H9 (cell line): ENCODE results near the gene APOLD1. TPM values are rescaled to one million over a fixed set of nuclear protein-coding genes. Genes with fewer than 3 reads are reported as not detected.

Source experiments
- DNase-seq: peaks from one replicate; pipeline ENCODE4 v3.0.0-alpha.2; 2017
- H2AFZ ChIP-seq: one replicate; pipeline ENCODE4 v1.6.1; 2013; ENCODE audit warnings: mild to moderate bottlenecking, low read length, control low read depth, moderate library complexity
- H2AK5ac ChIP-seq: 2 replicates; pipeline ENCODE4 v1.6.1; 2013; ENCODE audit warnings: low read length, control low read depth, mixed read lengths; ENCODE audit not compliant: insufficient read length
- H2BK120ac ChIP-seq: one replicate; pipeline ENCODE4 v1.6.1; 2013; ENCODE audit warnings: low read depth, mild to moderate bottlenecking, low read length, control low read depth, inconsistent platforms; ENCODE audit not compliant: poor library complexity, severe bottlenecking
- H2BK12ac ChIP-seq: 2 replicates; pipeline ENCODE4 v1.6.1; 2013; ENCODE audit warnings: low read length, control low read depth, mixed read lengths, low read depth; ENCODE audit not compliant: insufficient read length
- H2BK15ac ChIP-seq: 2 replicates; pipeline ENCODE4 v1.6.1; 2013; ENCODE audit warnings: low read depth, low read length, control low read depth
- H2BK20ac ChIP-seq: one replicate; pipeline ENCODE4 v1.6.1; 2013; ENCODE audit warnings: low read depth, mild to moderate bottlenecking, low read length, control low read depth, inconsistent platforms; ENCODE audit not compliant: poor library complexity, severe bottlenecking
- H2BK5ac ChIP-seq: 2 replicates; pipeline ENCODE4 v1.6.1; 2013; ENCODE audit warnings: low read length, control low read depth, mixed read lengths; ENCODE audit not compliant: insufficient read length
- H3K14ac ChIP-seq: 2 replicates; pipeline ENCODE4 v1.6.1; 2013; ENCODE audit warnings: low read length, control low read depth; ENCODE audit not compliant: insufficient read depth
- H3K18ac ChIP-seq: 2 replicates; pipeline ENCODE4 v1.6.1; 2013; ENCODE audit warnings: low read depth, mild to moderate bottlenecking, mixed read lengths, low read length, control low read depth; ENCODE audit not compliant: insufficient read length
- H3K23ac ChIP-seq: 2 replicates; pipeline ENCODE4 v1.6.1; 2013; ENCODE audit warnings: low read length, control low read depth, mixed read lengths, low read depth; ENCODE audit not compliant: insufficient read length
- H3K23me2 ChIP-seq: 2 replicates; pipeline ENCODE4 v1.6.1; 2013; ENCODE audit warnings: low read depth, mild to moderate bottlenecking, mixed read lengths, low read length, control low read depth; ENCODE audit not compliant: insufficient read length, poor library complexity, severe bottlenecking
- H3K27ac ChIP-seq: 2 replicates; pipeline ENCODE4 v1.5.1; 2013; ENCODE audit warnings: low read length, control low read depth, mixed read lengths, low read depth; ENCODE audit not compliant: insufficient read length
- H3K27me3 ChIP-seq: 2 replicates; pipeline ENCODE4 v1.6.1; 2013; ENCODE audit warnings: low read length, control low read depth, inconsistent platforms; ENCODE audit not compliant: insufficient read depth
- H3K4ac ChIP-seq: 2 replicates; pipeline ENCODE4 v1.6.1; 2013; ENCODE audit warnings: low read depth, mild to moderate bottlenecking, control low read depth, inconsistent platforms, low read length, moderate library complexity
- H3K4me1 ChIP-seq: 2 replicates; pipeline ENCODE4 v1.6.1; 2013; ENCODE audit warnings: low read length, control low read depth, inconsistent platforms; ENCODE audit not compliant: insufficient read depth
- H3K4me2 ChIP-seq: 2 replicates; pipeline ENCODE4 v1.6.1; 2013; ENCODE audit warnings: low read length, control low read depth, mixed read lengths; ENCODE audit not compliant: insufficient read length, insufficient read depth
- H3K56ac ChIP-seq: 2 replicates; pipeline ENCODE4 v1.6.1; 2013; ENCODE audit warnings: low read depth, mild to moderate bottlenecking, mixed read lengths, low read length, control low read depth; ENCODE audit not compliant: insufficient read length
- H3K79me1 ChIP-seq: 2 replicates; pipeline ENCODE4 v1.6.1; 2013; ENCODE audit warnings: low read depth, mild to moderate bottlenecking, moderate library complexity, low read length, control low read depth, inconsistent platforms; ENCODE audit not compliant: insufficient read depth, poor library complexity, severe bottlenecking
- H3K79me2 ChIP-seq: 2 replicates; pipeline ENCODE4 v1.6.1; 2013; ENCODE audit warnings: low read length, control low read depth, inconsistent platforms; ENCODE audit not compliant: insufficient read depth
- H3K9ac ChIP-seq: 2 replicates; pipeline ENCODE4 v1.6.1; 2013; ENCODE audit warnings: low read length, control low read depth, mixed read lengths; ENCODE audit not compliant: insufficient read length; ENCODE audit errors: extremely low read depth
- H3K9me3 ChIP-seq: one replicate; pipeline ENCODE4 v1.6.1; 2013; ENCODE audit warnings: low read depth, low read length, inconsistent platforms; ENCODE audit not compliant: control insufficient read depth
- H3T11ph ChIP-seq: one replicate; pipeline ENCODE4 v1.6.1; 2013; ENCODE audit warnings: mild to moderate bottlenecking, low read length, control low read depth, inconsistent platforms
- H4K20me1 ChIP-seq: one replicate; pipeline ENCODE4 v1.6.1; 2013; ENCODE audit not compliant: control insufficient read depth, insufficient read length, insufficient read depth
- H4K5ac ChIP-seq: 2 replicates; pipeline ENCODE4 v1.6.1; 2013; ENCODE audit warnings: low read depth, mild to moderate bottlenecking, mixed read lengths, low read length, control low read depth; ENCODE audit not compliant: insufficient read length
- H4K8ac ChIP-seq: replicated peaks from 2 replicates; pipeline ENCODE4 v1.6.1; 2013; ENCODE audit warnings: low read length, control low read depth, mixed read lengths, low read depth; ENCODE audit not compliant: insufficient read length
- H4K91ac ChIP-seq: 2 replicates; pipeline ENCODE4 v1.6.1; 2013; ENCODE audit warnings: low read depth, mild to moderate bottlenecking, moderate library complexity, mixed read lengths, low read length, control low read depth; ENCODE audit not compliant: insufficient read length
- H3K27ac Mint-ChIP-seq, 3 experiments: 2 replicates in 2 of 3; 3 replicates in 1 of 3; pipeline ENCODE4 v1.8.0; 2020 to 2021; ENCODE audit warnings: mixed read lengths in 3 of 3, mild to moderate bottlenecking in 1 of 3, moderate library complexity in 1 of 3
- H3K27me3 Mint-ChIP-seq: 2 replicates; pipeline ENCODE4 v1.8.0; 2021; ENCODE audit warnings: low read depth, mild to moderate bottlenecking, moderate library complexity, mixed read lengths
- H3K36me3 Mint-ChIP-seq, 3 experiments: 2 replicates in 2 of 3; 3 replicates in 1 of 3; pipeline ENCODE4 v1.8.0; 2020 to 2021; ENCODE audit warnings: low read depth in 3 of 3, mixed read lengths in 3 of 3; ENCODE audit not compliant: insufficient read depth in 1 of 3
- H3K4me1 Mint-ChIP-seq, 2 experiments: 2 replicates each; pipeline ENCODE4 v1.8.0; 2020; ENCODE audit warnings: mixed read lengths in 2 of 2
- H3K4me3 Mint-ChIP-seq, 2 experiments: 2 replicates in 1 of 2; 3 replicates in 1 of 2; pipeline ENCODE4 v1.8.0; 2020 to 2021; ENCODE audit warnings: mild to moderate bottlenecking in 2 of 2, mixed read lengths in 2 of 2, moderate library complexity in 1 of 2
- H3K9me3 Mint-ChIP-seq, 2 experiments: 2 replicates in 1 of 2; 3 replicates in 1 of 2; pipeline ENCODE4 v1.8.0; 2020; ENCODE audit warnings: mild to moderate bottlenecking in 2 of 2, mixed read lengths in 2 of 2, moderate library complexity in 1 of 2
- CTCF ChIP-seq: fragments of 200-600 bp; sonication (generic); conservative IDR thresholded peaks from 3 replicates; pipeline ENCODE4 v1.8.0; 2021; ENCODE audit warnings: antibody characterized with exemption, mild to moderate bottlenecking
- WGBS: extraction: QIAGEN DNeasy Blood & Tissue Kit; methylation state at CpG from one replicate; pipeline ENCODE4 v1.1.7; 2013; ENCODE audit warnings: missing lambda C conversion rate, low lambda C conversion rate, mixed read lengths; ENCODE audit not compliant: insufficient read length; ENCODE audit errors: extremely low coverage; 5-methylcytosine and 5-hydroxymethylcytosine counted together
- total RNA-seq: library from RNA; stranded (reverse); gene quantifications from 2 replicates; pipeline ENCODE4 v1.2.1, GENCODE V29; 2021

The APOLD1 gene
- total RNA-seq, 1 experiment from 2014 or later: 0.48 TPM

DNA sequence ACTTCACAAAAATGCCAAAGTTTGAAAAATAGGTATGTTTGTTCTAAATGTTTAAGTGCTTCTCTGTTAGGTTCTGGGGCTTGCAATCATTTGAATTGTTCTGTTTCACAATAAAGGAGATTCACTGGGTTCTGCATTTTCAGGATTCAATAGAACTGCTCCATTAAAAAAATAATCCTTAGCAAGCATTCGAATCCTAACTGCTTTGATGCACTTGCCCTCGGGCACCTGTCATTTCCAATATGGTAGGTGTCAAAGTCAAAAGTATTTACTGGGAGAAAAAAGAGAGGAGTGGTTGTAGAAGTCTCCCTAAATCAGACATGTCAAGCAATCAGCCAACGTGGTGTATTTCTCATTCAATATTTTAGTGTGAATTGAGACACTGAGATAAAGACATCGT lies 5.5 kb downstream of the APOLD1 start:
- Histone ChIP-seq H2BK5ac (no peak overlapping the region), H3K79me1 (no peaks in the 10 kb centered on the region), H2BK15ac (no peak overlapping the region), H2AK5ac (no peak overlapping the region), H3K14ac (no peak overlapping the region), H3K27me3 (peaks cover 13% of the 10 kb centered on the region; the same call in 1 of the 2 replicates), H4K20me1 (no peaks in the 10 kb centered on the region), H2BK12ac (no peak overlapping the region), H4K8ac (no peak overlapping the region), H2AFZ (no peak overlapping the region), H4K91ac (no peak overlapping the region), H3K9ac (no peak overlapping the region), H3K23ac (no peak overlapping the region), H3K4me2 (no peak overlapping the region), H3K9me3 (no peaks in the 10 kb centered on the region), H3T11ph (no peak overlapping the region), H2BK120ac (no peak overlapping the region), H2BK20ac (no peak overlapping the region), H3K27ac (no peak overlapping the region), H3K4me1 (no peaks in the 10 kb centered on the region), H3K79me2 (no peaks in the 10 kb centered on the region), H3K18ac (no peak overlapping the region), H3K23me2 (no peaks in the 10 kb centered on the region), H3K4ac (no peak overlapping the region), H3K56ac (no peak overlapping the region), H4K5ac (no peak overlapping the region)
- H3K4me1 Mint-ChIP-seq: peaks cover 7 to 16% of the 10 kb centered on the region in 2 experiments
- TF ChIP-seq CTCF: no peak
- DNase-seq: no peak
- H3K27me3 Mint-ChIP-seq: peaks cover 25% of the 10 kb centered on the region
- no CpG with 5 or more reads among the region's 4 CpGs for WGBS
- no peak overlapping the region for H3K27ac Mint-ChIP-seq
- H3K36me3 Mint-ChIP-seq: no peaks in the 10 kb centered on the region
- no peak overlapping the region for H3K4me3 Mint-ChIP-seq
- no peaks in the 10 kb centered on the region; a peak in 1 of 5 replicates for H3K9me3 Mint-ChIP-seq
